Measurements from ENCODE around the gene SLC2A3. TPM values are rescaled to one million over a fixed set of nuclear protein-coding genes. Genes with fewer than 3 reads are reported as not detected.
A peak's percentile ranks its signal among the peaks of the same experiment; 100 is the strongest.
"Not testable (repeated sequence)": the region's sequence is repeated elsewhere in the genome, so short reads cannot be mapped to it uniquely, and the experiment has no call there.

Gene SLC2A3
- total RNA-seq, 1 donor from 2014 or later = 80.3 TPM

DNA sequence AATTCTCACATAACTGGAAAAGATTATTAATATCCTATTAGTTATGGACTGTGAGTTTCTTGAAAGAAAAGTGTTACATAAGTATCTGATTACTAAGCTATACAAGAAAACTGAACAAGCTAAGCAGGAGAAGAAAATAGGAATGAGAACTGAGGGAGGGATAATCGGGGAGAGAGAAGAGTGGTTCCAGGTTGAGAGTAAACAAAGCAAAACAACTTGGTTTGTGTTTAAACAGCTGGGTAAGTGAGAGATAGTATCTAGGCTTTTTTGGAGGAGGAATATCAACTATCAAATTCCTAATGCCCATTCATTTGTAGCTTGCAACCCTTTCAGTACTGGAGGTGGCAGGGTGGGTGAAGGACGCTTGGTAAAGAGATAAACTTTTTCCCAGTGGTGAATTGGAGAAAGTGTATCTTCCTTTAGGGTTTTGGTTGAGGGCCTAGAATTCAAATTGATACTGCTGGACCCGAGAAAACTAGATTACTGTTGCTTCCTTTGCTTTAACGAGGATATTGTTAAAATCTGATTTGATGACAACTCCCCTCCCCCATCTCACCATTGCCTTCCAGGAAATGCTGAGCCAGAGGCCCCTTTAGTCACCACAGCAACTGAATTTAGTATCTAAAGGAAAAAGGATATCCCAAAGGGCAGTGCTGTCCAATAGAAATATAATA lies 2.0 kb upstream of the SLC2A3 start:
- Mint-ChIP-seq H3K27me3 (ENCODE audit: unreplicated experiment) (no peaks in the 10 kb centered on the region), H3K27ac (ENCODE audit: unreplicated experiment) (peak overlapping the region; percentile 48), H3K4me1 (ENCODE audit: unreplicated experiment) (peaks cover 9% of the 10 kb centered on the region), H3K4me3 (ENCODE audit: unreplicated experiment) (no peak overlapping the region), H3K36me3 (ENCODE audit: unreplicated experiment) (no peaks in the 10 kb centered on the region), H3K9me3 (ENCODE audit: unreplicated experiment) (no peaks in the 10 kb centered on the region)
- TF ChIP-seq CTCF (IDR thresholded peaks at IDR 0.05) = peak; percentile 25
- DNase-seq (ENCODE audit: extremely low spot score, unreplicated experiment) = no peak

DNA sequence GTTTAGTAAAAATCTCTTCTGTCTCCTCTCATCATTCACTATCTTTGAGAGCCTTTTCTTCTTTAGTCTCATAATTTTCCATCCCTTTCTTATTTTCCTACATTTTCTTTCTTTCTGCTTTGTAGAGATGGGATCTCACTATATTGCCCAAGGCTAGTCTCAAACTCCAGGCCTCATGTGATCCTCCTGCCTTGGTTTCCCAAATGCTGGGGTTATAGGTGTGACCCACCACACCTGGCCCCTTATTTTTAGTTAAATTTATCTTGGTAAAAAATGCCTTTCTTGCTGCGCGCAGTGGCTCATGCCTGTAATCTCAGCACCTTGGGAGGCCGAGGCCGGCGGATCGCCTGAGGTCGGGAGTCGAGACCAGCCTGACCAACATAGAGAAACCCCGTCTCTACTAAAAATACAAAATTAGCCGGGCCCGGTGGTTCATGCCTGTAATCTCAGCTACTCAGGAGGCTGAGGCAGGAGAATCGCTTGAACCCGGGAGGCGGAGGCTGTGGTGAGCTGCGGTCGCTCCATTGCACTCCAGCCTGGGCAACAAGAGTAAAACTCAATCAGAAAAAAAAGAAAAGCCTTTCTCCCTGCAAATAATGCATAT lies 996 bp downstream of the SLC2A3 start:
- no peaks in the 10 kb centered on the region for H3K27me3 Mint-ChIP-seq (ENCODE audit: unreplicated experiment)
- peaks cover 9% of the 10 kb centered on the region for H3K4me1 Mint-ChIP-seq (ENCODE audit: unreplicated experiment)
- TF ChIP-seq CTCF (IDR thresholded peaks at IDR 0.05) = no peak
- DNase-seq (ENCODE audit: extremely low spot score, unreplicated experiment) = no peak
- no peaks in the 10 kb centered on the region for H3K9me3 Mint-ChIP-seq (ENCODE audit: unreplicated experiment)
- peaks cover 16% of the 10 kb centered on the region for H3K36me3 Mint-ChIP-seq (ENCODE audit: unreplicated experiment)
- H3K4me3 Mint-ChIP-seq (ENCODE audit: unreplicated experiment) = no peak overlapping the region
- no peak overlapping the region for H3K27ac Mint-ChIP-seq (ENCODE audit: unreplicated experiment)

DNA sequence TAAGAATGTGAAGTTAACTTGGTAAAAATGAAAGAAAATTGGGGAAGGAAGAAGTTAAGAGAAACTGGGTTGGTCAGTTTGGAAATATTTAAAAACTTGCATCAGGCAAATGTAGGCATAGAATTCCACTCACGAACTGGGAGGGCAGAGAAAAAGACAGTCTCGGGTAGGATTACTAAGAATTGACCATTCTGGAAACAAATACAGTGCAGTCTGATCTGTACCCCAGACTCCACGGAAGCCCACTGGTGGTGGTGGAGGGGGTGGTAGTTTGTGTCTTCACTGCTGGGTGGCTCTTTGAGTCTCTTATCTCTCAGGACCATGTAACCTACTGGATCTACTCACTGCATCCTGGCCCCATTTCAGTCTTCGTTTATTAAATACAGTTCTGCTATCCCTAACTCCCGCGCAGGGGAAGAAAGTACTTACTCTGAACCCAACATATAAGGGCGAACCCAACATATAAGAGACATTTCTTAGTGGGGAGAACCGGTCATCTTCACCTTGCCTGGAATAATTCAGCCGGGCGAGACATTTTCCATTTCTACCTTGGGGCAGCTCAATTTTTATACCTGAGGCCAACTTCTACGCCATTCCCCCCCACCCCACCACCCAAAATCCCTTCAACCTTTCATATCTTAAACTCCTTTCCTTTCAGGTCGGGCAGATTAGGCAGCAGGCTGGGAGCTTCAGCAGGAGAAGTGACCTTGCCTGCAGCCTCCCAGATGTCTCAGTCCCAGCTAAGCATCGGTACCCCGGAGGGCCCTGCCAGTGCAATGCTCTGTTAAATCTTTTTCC lies 1.7 kb downstream of the SLC2A3 start:
- H3K4me1 Mint-ChIP-seq (ENCODE audit: unreplicated experiment) = peaks cover 9% of the 10 kb centered on the region
- TF ChIP-seq CTCF (IDR thresholded peaks at IDR 0.05) = no peak
- no peak overlapping the region for H3K27ac Mint-ChIP-seq (ENCODE audit: unreplicated experiment)
- H3K4me3 Mint-ChIP-seq (ENCODE audit: unreplicated experiment) = no peak overlapping the region
- DNase-seq (ENCODE audit: extremely low spot score, unreplicated experiment) = no peak
- peaks cover 18% of the 10 kb centered on the region for H3K36me3 Mint-ChIP-seq (ENCODE audit: unreplicated experiment)
- H3K9me3 Mint-ChIP-seq (ENCODE audit: unreplicated experiment) = no peaks in the 10 kb centered on the region
- H3K27me3 Mint-ChIP-seq (ENCODE audit: unreplicated experiment) = no peaks in the 10 kb centered on the region

- Mint-ChIP-seq H3K4me1 (ENCODE audit: unreplicated experiment) (peaks cover 9% of the 10 kb centered on the region), H3K36me3 (ENCODE audit: unreplicated experiment) (peaks cover 27% of the 10 kb centered on the region), H3K4me3 (ENCODE audit: unreplicated experiment) (no peak overlapping the region), H3K9me3 (ENCODE audit: unreplicated experiment) (no peaks in the 10 kb centered on the region), H3K27ac (ENCODE audit: unreplicated experiment) (no peak overlapping the region), H3K27me3 (ENCODE audit: unreplicated experiment) (no peaks in the 10 kb centered on the region)
- peak; percentile 87 for DNase-seq (ENCODE audit: extremely low spot score, unreplicated experiment)
- TF ChIP-seq CTCF (IDR thresholded peaks at IDR 0.05) = peak; percentile 82
These were observed 2.7 kb downstream of the SLC2A3 start for GRCh38 chr12:7933255-7933726.

GRCh38 chr12:7932599-7933240 lies 3.3 kb downstream of the SLC2A3 start:
- H3K36me3 Mint-ChIP-seq (ENCODE audit: unreplicated experiment) = peaks cover 31% of the 10 kb centered on the region
- DNase-seq (ENCODE audit: extremely low spot score, unreplicated experiment); H3K27ac Mint-ChIP-seq (ENCODE audit: unreplicated experiment); H3K9me3 Mint-ChIP-seq (ENCODE audit: unreplicated experiment); H3K27me3 Mint-ChIP-seq (ENCODE audit: unreplicated experiment); H3K4me1 Mint-ChIP-seq (ENCODE audit: unreplicated experiment); H3K4me3 Mint-ChIP-seq (ENCODE audit: unreplicated experiment): not testable (repeated sequence)
